IPS-20b (cell line): ENCODE measurements around the gene CCNF.
"Not testable (repeated sequence)": the region's sequence is repeated elsewhere in the genome, so short reads cannot be mapped to it uniquely, and the experiment has no call there.

Experiments used
- H3K27ac ChIP-seq: one replicate; pipeline ENCODE4 v1.5.1; 2013; ENCODE audit warnings: low read length
- H3K27me3 ChIP-seq: 2 replicates; pipeline ENCODE4 v1.6.1; 2013; ENCODE audit warnings: mild to moderate bottlenecking, low read length, inconsistent platforms; ENCODE audit not compliant: insufficient read depth
- H3K36me3 ChIP-seq: 2 replicates; pipeline ENCODE4 v1.6.1; 2013; ENCODE audit warnings: low read depth, mild to moderate bottlenecking, inconsistent platforms, low read length, moderate library complexity; ENCODE audit not compliant: insufficient read depth
- H3K4me1 ChIP-seq: 2 replicates; pipeline ENCODE4 v1.6.1; 2013; ENCODE audit warnings: mild to moderate bottlenecking, control low read depth, inconsistent platforms, low read length, moderate library complexity; ENCODE audit not compliant: insufficient read depth
- H3K4me3 ChIP-seq: 2 replicates; pipeline ENCODE4 v1.5.1; 2013; ENCODE audit warnings: mild to moderate bottlenecking, low read length, inconsistent platforms
- H3K9ac ChIP-seq: 2 replicates; pipeline ENCODE4 v1.6.1; 2013; ENCODE audit warnings: low read depth, mild to moderate bottlenecking, inconsistent platforms, low read length, moderate library complexity
- H3K9me3 ChIP-seq: 2 replicates; pipeline ENCODE4 v1.6.1; 2013; ENCODE audit warnings: mild to moderate bottlenecking, low read depth, low read length, inconsistent platforms; ENCODE audit not compliant: insufficient read depth

Gene CCNF, protein sequence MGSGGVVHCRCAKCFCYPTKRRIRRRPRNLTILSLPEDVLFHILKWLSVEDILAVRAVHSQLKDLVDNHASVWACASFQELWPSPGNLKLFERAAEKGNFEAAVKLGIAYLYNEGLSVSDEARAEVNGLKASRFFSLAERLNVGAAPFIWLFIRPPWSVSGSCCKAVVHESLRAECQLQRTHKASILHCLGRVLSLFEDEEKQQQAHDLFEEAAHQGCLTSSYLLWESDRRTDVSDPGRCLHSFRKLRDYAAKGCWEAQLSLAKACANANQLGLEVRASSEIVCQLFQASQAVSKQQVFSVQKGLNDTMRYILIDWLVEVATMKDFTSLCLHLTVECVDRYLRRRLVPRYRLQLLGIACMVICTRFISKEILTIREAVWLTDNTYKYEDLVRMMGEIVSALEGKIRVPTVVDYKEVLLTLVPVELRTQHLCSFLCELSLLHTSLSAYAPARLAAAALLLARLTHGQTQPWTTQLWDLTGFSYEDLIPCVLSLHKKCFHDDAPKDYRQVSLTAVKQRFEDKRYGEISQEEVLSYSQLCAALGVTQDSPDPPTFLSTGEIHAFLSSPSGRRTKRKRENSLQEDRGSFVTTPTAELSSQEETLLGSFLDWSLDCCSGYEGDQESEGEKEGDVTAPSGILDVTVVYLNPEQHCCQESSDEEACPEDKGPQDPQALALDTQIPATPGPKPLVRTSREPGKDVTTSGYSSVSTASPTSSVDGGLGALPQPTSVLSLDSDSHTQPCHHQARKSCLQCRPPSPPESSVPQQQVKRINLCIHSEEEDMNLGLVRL

DNA sequence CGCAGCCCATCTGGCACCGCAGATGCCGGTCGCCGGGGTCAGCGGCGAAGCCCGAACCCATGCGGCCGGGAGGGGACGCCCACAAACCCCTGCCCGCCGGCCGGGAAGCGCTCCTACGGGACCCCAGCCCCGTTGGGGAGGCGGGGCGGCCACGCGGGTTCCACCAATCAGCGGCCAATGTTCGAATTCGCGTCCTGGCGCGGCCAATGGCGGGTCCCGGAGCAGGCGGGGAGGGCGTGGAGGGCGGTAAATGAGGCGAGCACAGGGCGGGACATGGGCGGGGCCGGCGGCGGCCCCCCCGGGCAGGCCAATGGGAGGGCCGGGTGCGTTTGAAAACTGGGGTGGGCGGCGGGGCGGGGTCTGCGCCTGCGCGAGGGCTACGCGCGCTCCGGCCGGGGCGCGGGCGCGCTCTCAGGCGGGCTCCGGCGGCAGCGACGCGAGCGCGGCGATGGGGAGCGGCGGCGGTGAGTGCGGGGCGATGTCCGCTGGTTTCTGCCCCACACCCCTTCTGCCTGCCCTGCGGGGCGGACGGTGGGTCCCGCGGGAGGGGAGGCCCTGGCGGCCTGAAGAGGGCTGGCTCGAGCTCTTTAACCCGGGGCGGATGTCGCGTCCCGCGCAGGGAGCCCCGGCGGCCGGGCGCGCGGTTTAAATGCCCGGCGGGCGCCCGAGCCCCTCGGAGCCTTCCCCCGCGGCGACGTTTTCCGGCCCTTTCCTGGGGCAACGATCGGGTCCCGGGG is at the start of gene CCNF:
CCNF (plus strand) TSS at position 414 of the 737 bp plus-strand sequence; CDS start at position 449, 35 bp downstream.
- Histone ChIP-seq H3K27ac (peak within 1 kb of the TSS; percentile 32), H3K9ac (peak within 1 kb of the TSS; percentile 91), H3K9me3 (no peaks in the 10 kb centered on the region), H3K27me3 (peaks cover 11% of the 10 kb centered on the region), H3K4me1 (peaks cover 8% of the 10 kb centered on the region; the same call in 1 of the 2 replicates), H3K36me3 (peaks cover 38% of the 10 kb centered on the region), H3K4me3 (peak within 1 kb of the TSS; percentile 97)

DNA sequence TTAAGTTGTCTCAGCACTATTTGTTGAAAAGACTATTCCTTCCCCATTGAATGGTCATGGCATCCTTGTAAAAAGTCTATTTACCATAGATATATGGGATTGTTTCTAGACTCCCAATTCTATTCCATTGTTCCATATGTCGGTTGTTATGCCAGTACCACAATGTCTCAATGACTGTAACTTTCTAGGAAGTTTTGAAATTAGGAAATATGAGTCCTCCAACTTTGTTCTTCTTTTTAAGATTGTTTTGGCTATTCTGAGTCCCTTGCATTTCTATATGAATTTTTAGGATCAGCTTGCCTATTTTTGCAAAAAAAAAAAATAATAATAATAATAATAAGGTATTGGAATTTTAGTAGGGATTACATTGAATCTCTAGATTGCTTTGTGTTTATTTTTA is 45.7 kb upstream of the CCNF start:
- H3K9ac ChIP-seq, result no peak overlapping the region
- H3K4me3 ChIP-seq, result no peak overlapping the region
- peaks cover 13% of the 10 kb centered on the region for H3K4me1 ChIP-seq
- no peak overlapping the region for H3K27ac ChIP-seq
- H3K9me3 ChIP-seq, result peaks cover 3% of the 10 kb centered on the region; the same call in 1 of the 2 replicates
- H3K27me3 ChIP-seq, result no peaks in the 10 kb centered on the region
- H3K36me3 ChIP-seq, result no peaks in the 10 kb centered on the region

DNA sequence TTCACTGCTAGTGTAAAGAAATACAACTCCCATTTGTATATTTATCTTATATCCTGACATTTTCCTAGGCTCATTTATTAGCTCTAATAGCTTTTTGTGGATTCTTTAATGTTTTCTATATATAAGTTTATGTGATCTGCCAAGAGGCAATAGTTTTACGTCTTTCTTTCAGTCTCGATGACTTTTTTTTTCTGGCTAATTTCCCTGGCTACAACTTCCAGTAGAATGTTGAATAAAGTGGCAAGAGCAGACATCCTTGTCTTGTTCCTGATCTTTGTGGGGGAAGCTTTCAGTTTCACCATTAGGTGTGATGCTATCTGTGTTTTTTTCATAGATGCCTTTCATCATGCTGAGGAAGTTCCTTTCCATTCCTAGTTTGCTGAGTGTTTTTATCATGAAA is 44.8 kb upstream of the CCNF start:
- Histone ChIP-seq H3K4me1 (peaks cover 13% of the 10 kb centered on the region), H3K27me3 (no peaks in the 10 kb centered on the region), H3K27ac (no peak overlapping the region), H3K9me3 (peaks cover 13% of the 10 kb centered on the region; the same call in 1 of the 2 replicates), H3K36me3 (no peaks in the 10 kb centered on the region), H3K9ac (no peak overlapping the region), H3K4me3 (no peak overlapping the region)

DNA sequence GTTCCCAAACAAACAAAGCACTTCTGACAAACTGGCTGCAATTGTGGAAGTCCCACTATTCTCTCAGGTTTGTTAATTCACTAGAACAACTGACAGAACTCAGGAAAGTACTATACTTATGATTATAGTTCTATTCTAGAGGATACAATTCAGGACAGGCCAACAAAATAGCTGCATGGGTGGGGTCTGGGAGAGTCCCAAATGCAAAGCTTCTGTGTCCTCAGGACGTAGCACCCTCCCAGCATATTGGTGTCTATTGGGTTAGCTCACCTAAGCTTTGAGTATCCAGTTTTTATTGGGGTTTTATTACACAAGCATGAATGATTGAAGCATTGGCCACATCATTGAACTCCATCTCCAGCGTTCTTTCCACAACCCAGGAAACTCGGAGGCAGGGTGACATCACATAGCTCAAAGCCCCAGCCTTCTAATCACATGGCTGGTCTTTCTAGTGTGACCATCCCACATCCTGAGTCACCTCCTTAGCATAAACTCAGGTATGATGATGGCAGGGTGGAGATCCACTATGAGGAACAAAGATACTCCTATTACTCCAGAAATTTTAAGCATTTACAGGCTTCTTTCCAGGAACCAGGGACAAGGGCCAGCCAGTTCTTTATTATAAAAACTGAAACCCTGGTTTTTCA is 43.9 kb upstream of the CCNF start:
- Histone ChIP-seq H3K27ac (no peak overlapping the region), H3K9ac (no peak overlapping the region), H3K4me1 (peaks cover 13% of the 10 kb centered on the region), H3K27me3 (no peaks in the 10 kb centered on the region), H3K36me3 (no peaks in the 10 kb centered on the region), H3K9me3 (peaks cover 15% of the 10 kb centered on the region; the same call in 1 of the 2 replicates), H3K4me3 (no peak overlapping the region)

DNA sequence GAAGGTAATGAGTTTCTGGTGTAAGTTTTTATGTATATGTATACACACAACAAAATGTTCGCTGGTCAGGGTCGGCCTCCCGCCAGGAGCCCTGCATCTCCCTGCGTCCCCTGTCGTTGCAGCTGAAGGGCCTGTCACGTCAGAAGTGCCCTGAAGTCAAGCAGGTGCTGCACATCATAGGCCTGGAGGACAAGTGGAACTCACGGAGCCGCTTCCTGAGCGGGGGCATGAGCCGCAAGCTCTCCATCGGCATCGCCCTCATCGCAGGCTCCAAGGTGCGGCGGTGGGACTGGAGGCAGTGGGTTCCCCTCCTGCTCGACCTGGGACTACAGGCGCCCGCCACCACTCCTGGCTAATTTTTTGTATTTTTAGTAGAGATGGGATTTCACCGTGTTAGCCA is 43.3 kb upstream of the CCNF start:
- H3K36me3 ChIP-seq, H3K27me3 ChIP-seq, H3K27ac ChIP-seq, H3K4me3 ChIP-seq, H3K9ac ChIP-seq: not testable (repeated sequence)
- H3K4me1 ChIP-seq, result peaks cover 13% of the 10 kb centered on the region
- H3K9me3 ChIP-seq, result peaks cover 15% of the 10 kb centered on the region; the same call in 1 of the 2 replicates

DNA sequence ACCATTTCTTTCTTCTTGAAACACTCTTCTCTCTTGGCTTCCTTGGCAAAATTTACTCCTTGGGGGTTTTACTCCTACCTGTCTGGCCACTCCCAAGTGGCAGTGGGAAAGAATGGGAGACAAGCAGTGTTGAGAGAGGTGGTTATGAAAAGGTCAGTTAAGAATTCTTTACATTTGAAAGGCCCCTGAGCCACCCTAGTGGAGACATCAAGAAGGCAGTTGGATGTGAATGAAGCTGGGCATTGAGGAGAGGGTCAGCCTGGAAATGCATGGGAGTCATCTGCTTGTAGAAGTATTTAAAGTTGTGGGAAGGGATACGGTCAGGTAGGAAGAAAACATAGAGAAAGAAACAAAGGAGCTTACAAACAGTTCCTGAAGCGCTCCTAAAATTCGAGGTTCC is 42.3 kb upstream of the CCNF start:
- H3K27ac ChIP-seq, result no peak overlapping the region
- H3K9me3 ChIP-seq, result peaks cover 15% of the 10 kb centered on the region; the same call in 1 of the 2 replicates
- H3K36me3 ChIP-seq, result no peaks in the 10 kb centered on the region
- H3K9ac ChIP-seq, result peak overlapping the region; percentile 43; the same call in 1 of the 2 replicates
- H3K4me3 ChIP-seq, result 0 out of 2 replicates have a peak overlapping the region, but pooled peaks have one; percentile 28
- H3K4me1 ChIP-seq, result peaks cover 13% of the 10 kb centered on the region
- no peaks in the 10 kb centered on the region for H3K27me3 ChIP-seq

DNA sequence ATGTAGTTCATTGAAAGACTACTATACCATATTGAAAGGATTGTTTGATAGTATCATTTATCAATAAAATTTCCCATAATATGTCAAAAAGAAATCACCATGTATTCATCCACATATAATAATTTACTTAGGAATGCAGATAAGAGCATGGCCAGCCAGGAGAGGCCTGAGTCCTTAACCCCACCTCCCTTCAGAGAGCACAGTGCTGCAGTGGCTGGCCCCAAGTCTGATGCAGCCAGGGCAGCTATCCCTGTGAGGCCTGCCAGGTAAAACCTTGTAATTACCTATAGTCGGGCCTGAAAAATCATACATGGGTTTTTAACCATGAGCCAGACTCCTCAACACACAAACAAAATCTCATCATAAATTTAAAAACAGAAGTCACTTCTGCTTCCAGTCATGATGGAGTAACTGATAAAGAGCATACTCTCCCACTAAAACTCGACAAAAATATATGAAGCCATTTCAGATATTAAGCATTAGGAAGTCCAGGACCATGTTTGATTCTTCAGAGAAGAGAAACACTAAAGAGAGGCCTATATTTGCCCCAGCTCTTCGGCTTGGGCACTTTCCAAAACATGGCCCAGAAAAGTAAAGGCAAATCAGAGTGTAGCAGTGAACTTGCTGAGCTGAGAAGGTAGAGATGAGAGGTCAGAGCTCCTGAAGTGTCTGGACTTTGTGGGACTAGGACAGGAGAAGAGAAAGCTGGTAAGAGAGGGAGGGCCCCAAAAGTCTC is 40.9 kb upstream of the CCNF start:
- Histone ChIP-seq H3K27me3 (no peaks in the 10 kb centered on the region), H3K36me3 (no peaks in the 10 kb centered on the region), H3K4me1 (peaks cover 13% of the 10 kb centered on the region), H3K9me3 (peaks cover 15% of the 10 kb centered on the region; the same call in 1 of the 2 replicates), H3K4me3 (no peak overlapping the region), H3K27ac (no peak overlapping the region), H3K9ac (no peak overlapping the region)

DNA sequence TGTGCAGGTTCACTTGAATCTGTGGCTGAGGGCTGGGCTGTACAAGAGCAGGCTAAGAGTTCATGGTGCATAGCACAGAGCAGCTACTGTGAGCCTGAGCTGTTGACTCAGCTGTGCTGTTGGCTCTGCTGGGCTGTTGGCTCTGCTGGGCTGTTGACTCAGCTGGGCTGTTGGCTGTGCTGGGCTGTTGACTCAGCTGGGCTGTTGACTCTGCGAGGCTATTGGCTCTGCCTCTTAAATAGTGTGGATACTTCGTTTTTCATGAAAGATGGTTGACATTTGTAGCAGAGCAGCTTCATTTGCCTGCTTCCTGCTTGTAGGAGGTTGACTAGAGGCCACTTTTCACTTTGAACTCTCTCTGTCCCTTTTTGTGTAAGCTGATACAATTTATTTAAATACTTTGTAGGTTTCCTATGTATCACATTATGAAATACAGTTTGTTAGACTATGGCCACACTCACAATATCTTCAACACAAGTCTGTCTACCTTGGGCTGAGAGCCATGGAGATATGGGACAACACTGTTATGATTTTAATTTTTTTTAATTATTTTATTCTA is 40.3 kb upstream of the CCNF start:
- H3K27ac ChIP-seq, result no peak overlapping the region

DNA sequence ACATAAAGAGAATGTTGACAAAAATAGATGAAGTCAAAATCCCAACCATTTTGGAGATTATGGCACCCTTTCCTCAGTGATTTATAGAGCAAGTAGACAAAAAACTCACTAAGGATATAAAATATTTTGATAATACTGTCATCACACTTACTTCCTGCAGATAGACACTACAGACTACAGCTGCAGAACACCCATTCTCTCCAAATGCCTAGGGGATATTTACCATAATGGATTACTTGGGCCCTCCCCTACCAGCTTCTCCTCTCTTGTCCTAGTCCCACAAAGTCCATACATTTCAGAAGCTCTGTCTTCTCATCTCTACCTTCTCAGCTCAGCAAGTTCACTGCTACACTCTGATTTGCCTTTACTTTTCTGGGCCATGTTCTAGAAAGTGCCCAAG is 37.2 kb upstream of the CCNF start:
- no peak overlapping the region for H3K27ac ChIP-seq
- no peaks in the 10 kb centered on the region for H3K36me3 ChIP-seq
- H3K9ac ChIP-seq, result no peak overlapping the region

More for the DNA sequence above, 40.3 kb upstream of the CCNF start:
- H3K9me3 ChIP-seq, result peaks cover 15% of the 10 kb centered on the region; the same call in 1 of the 2 replicates
- no peak overlapping the region for H3K4me3 ChIP-seq
- H3K4me1 ChIP-seq, result peaks cover 13% of the 10 kb centered on the region
- no peaks in the 10 kb centered on the region for H3K36me3 ChIP-seq
- H3K27me3 ChIP-seq, result no peaks in the 10 kb centered on the region
- no peak overlapping the region for H3K9ac ChIP-seq

DNA sequence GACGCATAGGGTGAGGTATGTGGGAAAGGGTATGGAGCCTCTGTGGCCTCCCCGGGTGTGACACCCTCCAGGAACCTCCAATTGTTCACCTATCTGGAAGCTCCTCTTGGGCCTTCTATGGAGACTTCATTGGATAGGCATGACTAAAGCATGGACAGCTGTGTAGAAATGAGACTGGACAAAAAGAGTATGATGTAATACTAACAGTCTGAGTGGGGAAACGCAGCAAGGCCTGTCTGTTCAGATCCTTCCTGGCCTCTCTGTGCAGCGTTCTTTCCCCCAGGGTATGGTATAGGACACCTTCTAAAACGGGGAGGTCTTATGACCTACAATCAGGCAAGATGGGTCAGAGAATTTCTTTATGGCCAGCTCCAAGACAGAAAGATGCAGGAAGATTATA is 30.7 kb upstream of the CCNF start:
- H3K27ac ChIP-seq, result no peak overlapping the region
- no peak overlapping the region for H3K9ac ChIP-seq
- H3K27me3 ChIP-seq, result no peaks in the 10 kb centered on the region
- H3K36me3 ChIP-seq, result no peaks in the 10 kb centered on the region
- H3K9me3 ChIP-seq, result no peaks in the 10 kb centered on the region
- no peaks in the 10 kb centered on the region for H3K4me1 ChIP-seq
- H3K4me3 ChIP-seq, result no peak overlapping the region

More for the DNA sequence above, 37.2 kb upstream of the CCNF start:
- H3K4me3 ChIP-seq, result no peak overlapping the region
- no peaks in the 10 kb centered on the region for H3K27me3 ChIP-seq
- peaks cover 3% of the 10 kb centered on the region; the same call in 1 of the 2 replicates for H3K4me1 ChIP-seq
- peaks cover 15% of the 10 kb centered on the region; the same call in 1 of the 2 replicates for H3K9me3 ChIP-seq
